PFSK-1 (cell line): ENCODE results near the gene OMA1.

Source experiments
- FOXP2 ChIP-seq: optimal IDR thresholded peaks from 2 replicates; pipeline ENCODE3; 2011; ENCODE audit warnings: borderline replicate concordance, control low read depth, inconsistent platforms; ENCODE audit not compliant: insufficient read depth; ENCODE audit errors: extremely low read length, extremely low read depth
- POLR2AphosphoS5 ChIP-seq: IDR thresholded peaks from 2 replicates; pipeline ENCODE4 v1.6.1; 2012; ENCODE audit warnings: low read depth, mild to moderate bottlenecking, control low read depth, low read length, moderate library complexity
- SIN3A ChIP-seq: IDR thresholded peaks from 2 replicates; pipeline ENCODE4 v1.6.1; 2012; ENCODE audit warnings: mild to moderate bottlenecking, low read length, moderate library complexity, borderline replicate concordance; ENCODE audit not compliant: insufficient read depth
- TAF1 ChIP-seq: IDR thresholded peaks from 2 replicates; pipeline ENCODE4 v1.6.1; 2012; ENCODE audit warnings: low read length, control low read depth, borderline replicate concordance; ENCODE audit not compliant: insufficient read depth
- TF ChIP-seq, protein P1 (sequence below), 2 experiments: IDR thresholded peaks; 2 replicates each; pipeline versions ENCODE4 v1.6.1 to v1.8.0; 2011 to 2012; ENCODE audit warnings: low read depth in 2 of 2, low read length in 2 of 2, control low read depth in 1 of 2, inconsistent platforms in 1 of 2, mild to moderate bottlenecking in 1 of 2, moderate library complexity in 1 of 2; ENCODE audit not compliant: insufficient read depth in 1 of 2

The OMA1 gene

DNA sequence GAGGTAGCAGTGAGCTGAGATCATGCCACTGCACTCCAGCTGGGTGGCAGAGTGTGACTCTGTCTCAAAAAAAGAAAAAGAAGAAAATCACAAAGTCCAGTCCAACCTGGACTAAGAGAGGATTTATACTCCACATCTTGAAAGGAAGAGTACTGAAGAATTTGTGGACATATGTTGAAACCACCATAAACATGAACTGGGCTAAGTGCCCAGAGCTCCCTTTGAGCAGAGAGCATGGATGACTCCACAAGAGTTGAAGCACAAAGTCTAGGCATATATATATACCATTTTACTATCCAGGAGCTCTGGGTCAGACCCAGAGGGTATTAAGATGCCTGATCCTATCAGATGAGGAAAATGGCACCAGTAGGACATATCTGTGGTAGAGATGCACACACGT, 86.6 kb downstream of the OMA1 start:
- TF ChIP-seq FOXP2 (no peak), TAF1 (no peak), SIN3A (no peak), POLR2AphosphoS5 (no peak)
- TF ChIP-seq, protein P1, sequence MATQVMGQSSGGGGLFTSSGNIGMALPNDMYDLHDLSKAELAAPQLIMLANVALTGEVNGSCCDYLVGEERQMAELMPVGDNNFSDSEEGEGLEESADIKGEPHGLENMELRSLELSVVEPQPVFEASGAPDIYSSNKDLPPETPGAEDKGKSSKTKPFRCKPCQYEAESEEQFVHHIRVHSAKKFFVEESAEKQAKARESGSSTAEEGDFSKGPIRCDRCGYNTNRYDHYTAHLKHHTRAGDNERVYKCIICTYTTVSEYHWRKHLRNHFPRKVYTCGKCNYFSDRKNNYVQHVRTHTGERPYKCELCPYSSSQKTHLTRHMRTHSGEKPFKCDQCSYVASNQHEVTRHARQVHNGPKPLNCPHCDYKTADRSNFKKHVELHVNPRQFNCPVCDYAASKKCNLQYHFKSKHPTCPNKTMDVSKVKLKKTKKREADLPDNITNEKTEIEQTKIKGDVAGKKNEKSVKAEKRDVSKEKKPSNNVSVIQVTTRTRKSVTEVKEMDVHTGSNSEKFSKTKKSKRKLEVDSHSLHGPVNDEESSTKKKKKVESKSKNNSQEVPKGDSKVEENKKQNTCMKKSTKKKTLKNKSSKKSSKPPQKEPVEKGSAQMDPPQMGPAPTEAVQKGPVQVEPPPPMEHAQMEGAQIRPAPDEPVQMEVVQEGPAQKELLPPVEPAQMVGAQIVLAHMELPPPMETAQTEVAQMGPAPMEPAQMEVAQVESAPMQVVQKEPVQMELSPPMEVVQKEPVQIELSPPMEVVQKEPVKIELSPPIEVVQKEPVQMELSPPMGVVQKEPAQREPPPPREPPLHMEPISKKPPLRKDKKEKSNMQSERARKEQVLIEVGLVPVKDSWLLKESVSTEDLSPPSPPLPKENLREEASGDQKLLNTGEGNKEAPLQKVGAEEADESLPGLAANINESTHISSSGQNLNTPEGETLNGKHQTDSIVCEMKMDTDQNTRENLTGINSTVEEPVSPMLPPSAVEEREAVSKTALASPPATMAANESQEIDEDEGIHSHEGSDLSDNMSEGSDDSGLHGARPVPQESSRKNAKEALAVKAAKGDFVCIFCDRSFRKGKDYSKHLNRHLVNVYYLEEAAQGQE (IDR thresholded peaks at IDR 0.05; ENCODE audit: insufficient read depth in 1 of 2, low read depth in 2 of 2, low read length in 2 of 2), result no peak

DNA sequence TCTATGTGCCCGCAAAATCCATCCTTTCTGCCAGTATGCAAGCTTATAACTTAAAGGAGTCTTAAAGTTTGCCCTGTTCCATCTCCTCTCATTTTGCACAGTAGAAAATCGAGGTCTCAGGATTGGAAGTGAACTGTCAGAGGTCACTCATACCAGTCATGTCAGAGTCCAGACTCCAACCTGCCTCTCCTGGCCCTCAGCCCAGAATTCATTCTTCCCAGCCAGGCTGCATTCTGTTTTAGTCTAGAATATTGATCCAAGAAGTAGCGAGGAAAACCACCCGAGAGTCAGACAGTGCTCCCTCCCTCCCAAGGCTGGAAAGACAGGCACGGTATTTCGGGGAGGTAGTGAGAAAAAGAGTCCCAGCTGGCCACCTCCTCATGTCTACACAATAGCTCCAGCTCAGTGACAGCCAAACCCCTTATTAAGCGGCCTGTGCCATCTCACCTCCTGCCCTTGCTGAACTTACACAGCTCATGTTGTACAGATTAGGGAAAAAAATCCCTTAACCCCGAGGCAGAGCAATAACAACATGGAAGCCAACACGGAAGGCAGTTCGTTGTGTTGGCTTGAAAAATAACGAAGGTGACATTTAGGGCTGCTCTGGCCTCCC, 89.4 kb downstream of the OMA1 start:
- TF ChIP-seq, protein P1 (IDR thresholded peaks at IDR 0.05; ENCODE audit: insufficient read depth in 1 of 2, low read depth in 2 of 2, low read length in 2 of 2), result no peak
- no peak for TF ChIP-seq SIN3A
- no peak for TF ChIP-seq FOXP2
- no peak for TF ChIP-seq POLR2AphosphoS5
- no peak for TF ChIP-seq TAF1

DNA sequence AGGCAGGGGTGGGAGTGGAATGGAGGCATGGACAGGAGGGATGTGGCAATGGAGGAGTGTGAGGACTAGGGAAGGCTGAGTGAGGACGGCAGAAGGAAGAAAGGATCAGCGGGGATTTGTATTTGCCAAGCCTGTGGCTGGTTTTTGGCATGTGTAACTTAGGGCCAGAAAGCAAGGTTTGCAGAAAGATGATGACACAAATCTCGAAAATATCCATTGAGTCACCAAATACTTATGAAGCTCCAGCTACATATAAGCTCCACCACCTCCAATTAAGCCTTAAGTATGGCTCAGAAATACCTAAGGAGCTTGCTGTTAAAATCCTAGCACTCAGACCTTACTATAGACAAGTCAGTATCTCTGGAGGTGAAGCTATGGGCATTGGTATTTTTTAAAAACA, 90.1 kb downstream of the OMA1 start:
- TF ChIP-seq SIN3A (no peak), POLR2AphosphoS5 (no peak), FOXP2 (no peak), TAF1 (no peak)
- TF ChIP-seq, protein P1 (IDR thresholded peaks at IDR 0.05; ENCODE audit: insufficient read depth in 1 of 2, low read depth in 2 of 2, low read length in 2 of 2), result no peak

DNA sequence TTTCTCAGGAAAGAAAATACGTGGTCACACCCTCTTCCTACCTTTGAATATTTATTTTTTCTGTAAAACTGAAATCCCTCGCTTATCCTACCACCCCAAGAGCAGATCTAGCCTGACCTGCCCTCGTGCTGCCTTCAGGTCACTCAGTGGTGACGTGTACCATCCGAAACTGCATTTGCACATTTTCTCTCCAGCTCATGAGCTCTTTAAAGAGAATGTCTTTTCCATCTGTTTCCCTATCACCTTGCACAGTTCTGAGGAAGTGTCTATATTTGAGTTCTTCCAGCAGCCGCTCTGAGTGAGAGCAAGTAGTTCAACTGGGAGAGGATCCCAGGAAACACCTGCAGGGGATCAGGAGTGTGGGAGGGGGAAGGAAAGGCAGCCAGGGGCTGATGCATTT, 91.7 kb downstream of the OMA1 start:
- TF ChIP-seq TAF1 (no peak), FOXP2 (no peak), POLR2AphosphoS5 (no peak), SIN3A (no peak)
- TF ChIP-seq, protein P1 (IDR thresholded peaks at IDR 0.05; ENCODE audit: insufficient read depth in 1 of 2, low read depth in 2 of 2, low read length in 2 of 2), result no peak

DNA sequence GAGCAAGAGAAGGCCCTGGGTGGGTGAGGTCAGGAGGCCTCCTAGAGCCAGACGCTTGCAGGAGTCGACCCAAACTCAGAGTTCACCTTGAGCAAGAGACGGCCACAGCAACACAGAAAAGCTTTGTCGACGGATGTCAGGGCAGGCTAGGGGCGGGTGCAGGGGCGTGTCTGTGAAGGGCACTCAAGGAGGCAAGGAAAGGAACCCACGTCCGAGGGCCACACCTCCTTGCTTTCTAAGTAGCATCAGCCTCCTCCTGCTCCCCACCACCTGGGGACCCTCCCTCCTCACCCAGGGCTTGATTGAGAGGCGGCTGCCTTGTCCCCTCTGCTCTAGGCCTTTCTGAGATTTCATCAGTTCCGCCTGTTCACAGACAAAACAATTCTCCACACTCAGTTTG, 92.1 kb downstream of the OMA1 start:
- no peak for TF ChIP-seq TAF1
- no peak for TF ChIP-seq FOXP2
- no peak for TF ChIP-seq POLR2AphosphoS5
- TF ChIP-seq SIN3A, result no peak
- TF ChIP-seq, protein P1 (IDR thresholded peaks at IDR 0.05; ENCODE audit: insufficient read depth in 1 of 2, low read depth in 2 of 2, low read length in 2 of 2), result no peak
